Thymus (tissue), 11 donors: ENCODE results near the gene CAMK2N1. TPM values are rescaled to one million over a fixed set of nuclear protein-coding genes. Genes with fewer than 3 reads are reported as not detected.

Experiments
- DNase-seq, 9 donors: peaks; one replicate each; pipeline ENCODE4 v3.0.0-alpha.2; 2013; ENCODE audit warnings: low spot score in 9 of 9, low read depth in 6 of 9, missing footprints in 1 of 9
- H3K27ac ChIP-seq, 2 donors: one replicate each; pipeline ENCODE4 v1.5.1; 2013; ENCODE audit warnings: control low read depth in 1 of 2, low read depth in 1 of 2, low read length in 1 of 2, mild to moderate bottlenecking in 1 of 2, moderate library complexity in 1 of 2
- H3K27me3 ChIP-seq, 2 donors: one replicate each; pipeline ENCODE4 v1.5.1; 2013; ENCODE audit warnings: low read length in 1 of 2; ENCODE audit not compliant: control insufficient read depth in 2 of 2, insufficient read depth in 1 of 2
- H3K36me3 ChIP-seq, 2 donors: one replicate each; pipeline ENCODE4 v1.5.1; 2013; ENCODE audit warnings: low read length in 1 of 2, mild to moderate bottlenecking in 1 of 2, moderate library complexity in 1 of 2; ENCODE audit not compliant: control insufficient read depth in 2 of 2, insufficient read depth in 2 of 2
- H3K4me1 ChIP-seq, 2 donors: one replicate each; pipeline ENCODE4 v1.5.1; 2013; ENCODE audit warnings: low read length in 2 of 2; ENCODE audit not compliant: control insufficient read depth in 2 of 2, insufficient read depth in 2 of 2
- H3K4me3 ChIP-seq, 2 donors: one replicate each; pipeline ENCODE4 v1.5.1; 2013; ENCODE audit warnings: low read length in 2 of 2, control low read depth in 1 of 2, mild to moderate bottlenecking in 1 of 2
- H3K9me3 ChIP-seq, 2 donors: one replicate each; pipeline ENCODE4 v1.5.1; 2013; ENCODE audit warnings: low read length in 1 of 2, mild to moderate bottlenecking in 1 of 2; ENCODE audit not compliant: control insufficient read depth in 2 of 2, insufficient read depth in 1 of 2
- WGBS: extraction: QIAGEN DNeasy Blood & Tissue Kit; methylation state at CpG from one replicate; pipeline ENCODE4 v1.1.7; 2013; 5-methylcytosine and 5-hydroxymethylcytosine counted together
- polyA plus RNA-seq: library from polyadenylated mRNA; stranded (reverse); fragments of 200-250 nt; gene quantifications from one replicate; pipeline ENCODE4 v1.2.3, GENCODE V29; 2013
- total RNA-seq: library from RNA; stranded (reverse); fragments of 120-200 nt; gene quantifications from one replicate; pipeline ENCODE4 v1.2.4, GENCODE V29; 2013
- donor health status: healthy.

The CAMK2N1 gene
- total and polyA plus RNA-seq, 2 donors: 0.42 to 11.1 TPM

DNA sequence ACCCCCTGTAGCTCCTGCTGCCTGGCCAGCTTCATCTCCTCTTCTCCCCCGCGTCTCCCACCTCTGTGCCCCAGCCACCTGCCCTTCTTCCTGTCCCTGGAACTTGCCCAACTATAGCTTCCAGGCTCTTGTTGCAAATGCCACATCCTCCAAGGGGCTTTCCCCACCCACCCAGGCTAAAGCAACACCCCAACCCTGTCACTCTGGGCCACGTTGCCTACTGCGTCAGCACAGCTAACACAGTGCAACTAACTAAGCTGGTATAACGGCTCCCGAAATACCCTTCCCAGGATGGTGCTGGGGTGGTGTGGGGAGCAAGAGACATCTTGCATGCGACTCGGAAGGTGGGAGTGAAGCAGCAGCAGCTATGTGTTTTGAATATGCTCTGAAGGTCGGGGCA is 19.7 kb downstream of the CAMK2N1 start:
- WGBS: 75% methylated on average over 9 of the region's 9 CpGs
- no peak for DNase-seq
- Histone ChIP-seq H3K36me3 (no peaks in the 10 kb centered on the region), H3K4me3 (no peak overlapping the region), H3K9me3 (no peaks in the 10 kb centered on the region), H3K4me1 (no peaks in the 10 kb centered on the region), H3K27me3 (peaks cover 0 to 2% of the 10 kb centered on the region in 2 donors), H3K27ac (no peak overlapping the region)

DNA sequence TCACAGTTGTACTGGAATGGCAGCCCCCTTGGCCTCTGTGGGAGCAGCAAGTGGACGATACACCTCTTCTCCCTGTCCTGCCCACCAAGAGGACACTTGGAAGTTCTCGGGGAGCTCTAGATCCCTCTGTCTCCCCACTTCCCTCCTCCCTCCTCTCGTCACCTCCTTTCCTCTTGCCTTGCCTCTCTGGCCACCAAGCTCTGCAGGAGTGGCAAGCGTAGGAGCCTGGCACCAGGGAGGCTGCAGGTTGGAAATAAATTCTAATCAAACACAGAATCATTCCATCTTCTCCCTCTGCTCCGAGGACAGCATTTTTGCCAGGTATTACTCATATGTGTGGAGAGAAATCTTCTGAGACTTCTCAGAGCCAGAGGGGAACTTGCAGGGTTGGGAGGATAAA is 20.8 kb downstream of the CAMK2N1 start:
- Histone ChIP-seq H3K9me3 (no peaks in the 10 kb centered on the region), H3K4me1 (no peaks in the 10 kb centered on the region), H3K36me3 (no peaks in the 10 kb centered on the region), H3K27ac (no peak overlapping the region), H3K27me3 (peaks cover 0 to 2% of the 10 kb centered on the region in 2 donors), H3K4me3 (no peak overlapping the region)
- 76% methylated on average over 5 of the region's 5 CpGs for WGBS
- no peak for DNase-seq

- no peaks in the 10 kb centered on the region for H3K36me3 ChIP-seq
- no peaks in the 10 kb centered on the region for H3K4me1 ChIP-seq
- no peak for DNase-seq
- peaks cover 0 to 2% of the 10 kb centered on the region in 2 donors for H3K27me3 ChIP-seq
- no peaks in the 10 kb centered on the region for H3K9me3 ChIP-seq
- WGBS: 79% methylated on average over 1 of the region's 1 CpG
- H3K27ac ChIP-seq: no peak overlapping the region
- H3K4me3 ChIP-seq: no peak overlapping the region
Observed at GRCh38 chr1:20463502-20463901, 22.5 kb downstream of the CAMK2N1 start.

DNA sequence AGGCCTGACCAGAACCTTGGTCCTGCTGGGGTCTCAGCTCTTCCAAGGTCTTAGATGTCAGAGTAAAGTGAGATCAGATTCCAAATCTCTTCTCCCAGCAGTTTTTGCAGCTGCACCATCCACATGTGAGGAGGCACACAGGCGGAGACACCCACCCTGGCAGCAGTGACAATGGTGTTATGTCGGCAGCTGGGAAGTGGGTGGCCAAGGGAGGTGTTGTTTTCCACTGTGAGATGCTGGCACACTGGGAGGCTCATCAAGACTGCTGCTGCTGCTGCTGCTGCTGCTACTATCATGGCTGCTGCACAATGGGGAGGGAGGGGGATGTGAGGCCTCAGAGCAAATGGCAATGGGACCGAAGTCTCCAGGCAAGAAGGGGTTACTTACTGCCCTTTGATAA is 23.6 kb downstream of the CAMK2N1 start:
- no peak for DNase-seq
- Histone ChIP-seq H3K4me1 (no peaks in the 10 kb centered on the region), H3K27me3 (peaks cover 0 to 2% of the 10 kb centered on the region in 2 donors), H3K27ac (no peak overlapping the region), H3K4me3 (no peak overlapping the region), H3K36me3 (no peaks in the 10 kb centered on the region), H3K9me3 (no peaks in the 10 kb centered on the region)
- 96% methylated on average over 3 of the region's 3 CpGs for WGBS

GRCh38 chr1:20458717-20459116 is 27.3 kb downstream of the CAMK2N1 start:
- 93% methylated on average over 2 of the region's 2 CpGs for WGBS
- Histone ChIP-seq H3K9me3 (no peaks in the 10 kb centered on the region), H3K36me3 (no peaks in the 10 kb centered on the region), H3K27me3 (no peaks in the 10 kb centered on the region), H3K27ac (no peak overlapping the region), H3K4me1 (no peaks in the 10 kb centered on the region), H3K4me3 (no peak overlapping the region)
- DNase-seq: no peak

DNA sequence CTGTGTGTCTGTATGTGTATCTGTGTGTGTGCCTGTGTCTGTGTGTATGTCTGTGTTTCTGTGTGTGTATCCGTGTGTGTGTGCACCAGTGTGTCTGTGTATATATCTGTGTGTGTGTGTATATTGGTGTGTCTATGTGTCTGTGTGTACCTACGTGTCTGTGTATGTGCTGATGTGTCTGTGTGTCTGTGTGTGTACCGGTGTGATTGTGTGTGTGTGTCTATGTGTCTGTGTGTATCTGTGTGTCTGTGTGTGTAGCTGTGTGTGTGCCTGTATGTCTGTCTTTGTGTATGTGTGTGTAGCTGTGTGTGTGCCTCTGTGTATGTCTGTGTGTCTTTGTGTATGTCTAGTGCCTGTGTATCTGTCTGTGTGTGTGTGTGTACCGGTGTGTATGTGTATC is 32.0 kb downstream of the CAMK2N1 start:
- WGBS: 94% methylated on average over 4 of the region's 4 CpGs
- no peak for DNase-seq
- H3K36me3 ChIP-seq: no peaks in the 10 kb centered on the region

GRCh38 chr1:20449735-20450311 is 36.2 kb downstream of the CAMK2N1 start:
- Histone ChIP-seq H3K36me3 (no peaks in the 10 kb centered on the region), H3K27me3 (peaks cover 3% of the 10 kb centered on the region in 2 donors), H3K4me3 (no peak overlapping the region), H3K27ac (no peak overlapping the region), H3K9me3 (no peaks in the 10 kb centered on the region), H3K4me1 (no peaks in the 10 kb centered on the region)
- 81% methylated on average over 4 of the region's 4 CpGs for WGBS
- DNase-seq: no peak

More for the DNA sequence above, 32.0 kb downstream of the CAMK2N1 start:
- Histone ChIP-seq H3K4me3 (no peak overlapping the region), H3K4me1 (no peaks in the 10 kb centered on the region), H3K27me3 (peaks cover 0 to 3% of the 10 kb centered on the region in 2 donors), H3K27ac (no peak overlapping the region), H3K9me3 (no peaks in the 10 kb centered on the region)

DNA sequence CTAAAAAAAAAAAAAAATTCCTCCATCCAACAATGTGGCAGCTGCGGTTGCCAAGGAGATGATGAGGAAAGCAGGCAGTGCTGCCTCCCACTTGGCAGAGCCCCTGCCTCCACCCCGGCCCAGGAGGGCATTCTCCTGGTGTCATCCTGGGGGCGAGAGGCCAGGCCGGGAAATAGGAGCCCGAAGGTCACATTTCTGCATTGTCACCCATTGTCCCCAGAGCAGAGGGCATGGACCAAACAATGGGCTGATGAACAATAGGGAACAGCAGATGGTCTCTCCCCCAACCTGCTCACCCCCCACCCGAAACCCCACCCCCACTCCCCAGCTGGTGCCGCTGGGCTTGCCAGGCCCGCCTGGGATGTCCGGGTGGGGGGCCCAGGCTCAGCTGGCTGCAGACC is 37.3 kb downstream of the CAMK2N1 start:
- DNase-seq: no peak
- H3K27me3 ChIP-seq: peaks cover 3% of the 10 kb centered on the region in 2 donors
- 48% methylated on average over 9 of the region's 9 CpGs for WGBS

GRCh38 chr1:20447794-20448193 is 38.2 kb downstream of the CAMK2N1 start:
- no peak for DNase-seq
- no peak overlapping the region for H3K4me3 ChIP-seq
- H3K4me1 ChIP-seq: no peaks in the 10 kb centered on the region
- H3K36me3 ChIP-seq: no peaks in the 10 kb centered on the region
- WGBS: 97% methylated on average over 7 of the region's 7 CpGs
- no peaks in the 10 kb centered on the region for H3K9me3 ChIP-seq
- peaks cover 3% of the 10 kb centered on the region in 2 donors for H3K27me3 ChIP-seq
- no peak overlapping the region for H3K27ac ChIP-seq

More for the DNA sequence above, 37.3 kb downstream of the CAMK2N1 start:
- Histone ChIP-seq H3K27ac (no peak overlapping the region), H3K4me3 (no peak overlapping the region), H3K36me3 (no peaks in the 10 kb centered on the region), H3K9me3 (no peaks in the 10 kb centered on the region), H3K4me1 (no peaks in the 10 kb centered on the region)
